Stimulated activated naive CD8-positive, alpha-beta T cell treated with anti-CD3 and anti-CD28 coated beads, Interleukin-15, Interleukin-2, amounts not matched to agents 100 ng/mL and 50 ng/mL, for 24 hours (primary cell): ENCODE results near the gene CLASRP.
"Not testable (repeated sequence)": the region's sequence is repeated elsewhere in the genome, so short reads cannot be mapped to it uniquely, and the experiment has no call there.

ENCODE experiments used
- H3K27ac Mint-ChIP-seq: one replicate; pipeline ENCODE4 v1.8.0; 2021; ENCODE audit warnings: mild to moderate bottlenecking, mixed read lengths
- H3K27me3 Mint-ChIP-seq: one replicate; pipeline ENCODE4 v1.8.0; 2021; ENCODE audit warnings: mixed read lengths
- H3K36me3 Mint-ChIP-seq: one replicate; pipeline ENCODE4 v1.8.0; 2021; ENCODE audit warnings: low read depth, mixed read lengths
- H3K4me1 Mint-ChIP-seq: one replicate; pipeline ENCODE4 v1.8.0; 2021; ENCODE audit warnings: low read depth, mixed read lengths
- H3K4me3 Mint-ChIP-seq: one replicate; pipeline ENCODE4 v1.8.0; 2021; ENCODE audit warnings: mild to moderate bottlenecking, mixed read lengths
- H3K9me3 Mint-ChIP-seq: one replicate; pipeline ENCODE4 v1.8.0; 2021; ENCODE audit warnings: mixed read lengths

Gene CLASRP

DNA sequence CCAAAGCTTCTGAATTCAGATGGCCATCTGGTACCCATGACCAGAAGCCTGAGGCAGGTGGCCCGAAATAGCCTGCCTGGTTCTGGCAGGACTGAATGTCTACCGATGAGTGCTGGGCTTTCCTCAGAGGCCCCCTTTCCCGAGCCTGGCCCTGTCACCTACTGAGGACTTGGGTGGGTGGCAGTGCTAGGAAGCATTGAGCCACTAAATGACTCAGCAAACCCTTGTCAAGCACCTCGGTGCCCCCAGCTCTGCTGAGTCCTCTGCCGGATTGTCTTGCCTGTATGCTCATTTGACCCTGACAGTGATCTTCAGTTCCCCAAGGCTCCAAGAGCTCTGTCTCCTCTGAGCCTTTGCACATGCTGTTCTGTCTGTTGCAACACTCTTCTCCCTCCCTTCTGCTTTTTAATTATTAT lies 72.0 kb downstream of the CLASRP start:
- H3K27ac Mint-ChIP-seq: no peak overlapping the region
- H3K27me3 Mint-ChIP-seq: no peaks in the 10 kb centered on the region
- H3K9me3 Mint-ChIP-seq: no peaks in the 10 kb centered on the region
- no peak overlapping the region for H3K4me3 Mint-ChIP-seq
- H3K36me3 Mint-ChIP-seq: no peaks in the 10 kb centered on the region
- peaks cover 47% of the 10 kb centered on the region for H3K4me1 Mint-ChIP-seq

- H3K9me3 Mint-ChIP-seq: no peaks in the 10 kb centered on the region
- H3K27ac Mint-ChIP-seq: no peak overlapping the region
Observed at GRCh38 chr19:45112111-45112827, 73.4 kb downstream of the CLASRP start.

DNA sequence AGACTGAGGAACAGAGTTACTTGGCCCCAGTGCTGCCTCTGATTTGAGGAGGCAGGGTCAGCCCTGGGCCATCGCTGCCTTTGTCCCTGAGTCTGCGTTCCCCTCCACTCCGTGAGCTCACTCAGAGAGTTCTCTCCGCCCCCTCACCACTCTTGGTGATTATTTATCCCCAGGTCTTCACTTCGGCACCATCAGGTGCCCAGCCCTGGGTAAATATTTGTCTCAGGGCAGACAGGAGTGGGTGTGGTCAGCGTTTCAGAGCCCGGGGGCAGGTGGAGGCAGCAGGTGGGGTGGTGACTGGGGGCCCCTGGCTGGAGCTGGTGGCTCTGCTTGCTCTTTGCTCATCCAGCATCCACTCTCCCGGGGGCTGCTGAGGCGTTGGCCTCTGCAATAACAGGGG lies 74.8 kb downstream of the CLASRP start:
- H3K4me1 Mint-ChIP-seq: peaks cover 69% of the 10 kb centered on the region
- H3K36me3 Mint-ChIP-seq: no peaks in the 10 kb centered on the region
- H3K27ac Mint-ChIP-seq: no peak overlapping the region
- no peaks in the 10 kb centered on the region for H3K9me3 Mint-ChIP-seq
- H3K27me3 Mint-ChIP-seq: no peaks in the 10 kb centered on the region
- no peak overlapping the region for H3K4me3 Mint-ChIP-seq

More at GRCh38 chr19:45112111-45112827, 73.4 kb downstream of the CLASRP start:
- H3K4me3 Mint-ChIP-seq: no peak overlapping the region
- H3K36me3 Mint-ChIP-seq: no peaks in the 10 kb centered on the region
- peaks cover 61% of the 10 kb centered on the region for H3K4me1 Mint-ChIP-seq
- H3K27me3 Mint-ChIP-seq: no peaks in the 10 kb centered on the region

- Mint-ChIP-seq H3K27ac (no peak overlapping the region), H3K27me3 (no peaks in the 10 kb centered on the region), H3K36me3 (no peaks in the 10 kb centered on the region), H3K4me1 (peaks cover 74% of the 10 kb centered on the region), H3K9me3 (no peaks in the 10 kb centered on the region), H3K4me3 (no peak overlapping the region)
Observed at GRCh38 chr19:45114116-45114515, 75.3 kb downstream of the CLASRP start.

GRCh38 chr19:45115809-45116615 lies 77.2 kb downstream of the CLASRP start:
- Mint-ChIP-seq H3K27me3 (no peaks in the 10 kb centered on the region), H3K4me3 (no peak overlapping the region), H3K9me3 (no peaks in the 10 kb centered on the region), H3K27ac (no peak overlapping the region), H3K4me1 (peaks cover 76% of the 10 kb centered on the region), H3K36me3 (no peaks in the 10 kb centered on the region)

- Mint-ChIP-seq H3K4me3 (peak overlapping the region; percentile 26), H3K9me3 (no peaks in the 10 kb centered on the region), H3K36me3 (no peaks in the 10 kb centered on the region), H3K27me3 (no peaks in the 10 kb centered on the region), H3K27ac (peak overlapping the region; percentile 63), H3K4me1 (peaks cover 79% of the 10 kb centered on the region)
Observed at GRCh38 chr19:45117167-45117594, 78.3 kb downstream of the CLASRP start.

DNA sequence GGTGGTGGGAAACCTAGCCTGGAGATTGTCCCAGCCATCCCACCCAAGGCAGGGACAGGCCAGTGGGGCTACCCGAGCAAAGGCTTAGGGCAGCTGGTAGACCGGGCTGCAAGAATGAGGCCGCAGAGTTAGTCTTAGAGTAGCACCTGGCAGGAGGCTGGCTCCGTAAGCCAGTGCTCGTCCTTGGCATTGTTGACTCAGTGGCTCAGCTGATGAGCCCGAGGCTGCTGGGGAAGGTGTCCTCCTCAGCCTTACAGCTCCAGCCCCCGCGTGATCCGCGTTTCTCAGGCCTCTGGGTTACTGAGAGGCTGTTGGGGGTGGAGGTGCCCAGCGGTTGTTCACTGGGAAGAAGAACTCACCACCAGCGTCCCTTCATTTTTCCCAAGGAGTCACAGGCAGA lies 78.8 kb downstream of the CLASRP start:
- H3K4me3 Mint-ChIP-seq: no peak overlapping the region
- no peaks in the 10 kb centered on the region for H3K36me3 Mint-ChIP-seq
- H3K27me3 Mint-ChIP-seq: no peaks in the 10 kb centered on the region
- no peaks in the 10 kb centered on the region for H3K9me3 Mint-ChIP-seq
- no peak overlapping the region for H3K27ac Mint-ChIP-seq
- peaks cover 80% of the 10 kb centered on the region for H3K4me1 Mint-ChIP-seq

GRCh38 chr19:45118106-45118505 lies 79.3 kb downstream of the CLASRP start:
- Mint-ChIP-seq H3K4me3 (peak overlapping the region; percentile 10), H3K27me3 (no peaks in the 10 kb centered on the region)

DNA sequence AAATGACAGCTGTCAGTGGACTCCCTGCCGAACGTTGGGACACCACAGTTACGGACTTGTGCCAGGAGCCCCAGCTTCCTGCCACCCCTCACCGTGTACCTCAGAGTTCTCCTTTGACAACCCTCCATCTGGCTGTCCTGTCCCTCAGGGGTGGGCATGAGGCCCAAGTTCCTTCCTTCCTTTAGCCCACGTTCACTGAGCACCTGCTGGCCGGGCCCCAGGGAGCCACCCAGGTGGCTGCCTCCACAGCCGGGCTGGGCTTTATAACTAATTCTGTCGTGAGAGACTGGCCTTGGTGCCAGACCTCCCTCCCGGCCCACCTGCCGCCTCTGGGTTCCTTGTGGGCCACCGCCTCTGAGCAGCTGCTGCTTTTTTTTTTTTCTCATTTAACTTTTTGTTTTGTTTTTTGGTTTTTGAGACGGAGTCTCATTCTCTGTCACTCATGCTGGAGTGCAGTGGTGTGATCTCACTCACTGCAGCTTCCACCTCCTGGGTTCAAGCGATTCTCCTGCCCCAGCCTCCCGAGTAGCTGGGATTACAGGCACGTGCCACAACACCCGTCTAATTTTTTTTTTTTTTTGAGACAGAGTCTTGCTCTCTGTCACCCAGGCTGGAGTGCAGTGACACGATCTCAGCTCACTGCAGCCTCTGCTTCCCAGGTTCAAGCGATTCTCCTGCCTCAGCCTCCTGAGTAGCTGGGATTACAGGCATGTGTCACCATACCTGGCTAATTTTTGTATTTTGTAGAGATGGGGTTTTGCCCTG lies 79.9 kb downstream of the CLASRP start:
- not testable (repeated sequence) for H3K27me3 Mint-ChIP-seq, H3K9me3 Mint-ChIP-seq, H3K36me3 Mint-ChIP-seq
- H3K27ac Mint-ChIP-seq: peak overlapping the region; percentile 16
- peak overlapping the region; percentile 30 for H3K4me3 Mint-ChIP-seq
- H3K4me1 Mint-ChIP-seq: peaks cover 76% of the 10 kb centered on the region

More at GRCh38 chr19:45118106-45118505, 79.3 kb downstream of the CLASRP start:
- H3K36me3 Mint-ChIP-seq: no peaks in the 10 kb centered on the region
- no peak overlapping the region for H3K27ac Mint-ChIP-seq
- H3K4me1 Mint-ChIP-seq: peaks cover 80% of the 10 kb centered on the region
- no peaks in the 10 kb centered on the region for H3K9me3 Mint-ChIP-seq

GRCh38 chr19:45119582-45119981 lies 80.7 kb downstream of the CLASRP start:
- no peaks in the 10 kb centered on the region for H3K9me3 Mint-ChIP-seq
- H3K27ac Mint-ChIP-seq: no peak overlapping the region
- no peak overlapping the region for H3K4me3 Mint-ChIP-seq
- H3K36me3 Mint-ChIP-seq: no peaks in the 10 kb centered on the region
- no peaks in the 10 kb centered on the region for H3K27me3 Mint-ChIP-seq
- H3K4me1 Mint-ChIP-seq: peaks cover 73% of the 10 kb centered on the region
